ENCODE results near the gene VPS13C.

VPS13C gene

GRCh38 chr15:61811952-61812351 is 248.3 kb downstream of the VPS13C start:
- Histone ChIP-seq H3K27ac (no peak overlapping the region), H3K9me3 (ENCODE audit: severe bottlenecking) (no peaks in the 10 kb centered on the region), H3K36me3 (no peaks in the 10 kb centered on the region), H3K27me3 (ENCODE audit: insufficient read depth, low read depth, severe bottlenecking) (no peaks in the 10 kb centered on the region), H3K4me3 (ENCODE audit: low read depth, low read length) (no peak overlapping the region)
- no peak for TF ChIP-seq CTCF (IDR thresholded peaks at IDR 0.05; ENCODE audit: low read depth, low read length)
- DNase-seq: no peak

DNA sequence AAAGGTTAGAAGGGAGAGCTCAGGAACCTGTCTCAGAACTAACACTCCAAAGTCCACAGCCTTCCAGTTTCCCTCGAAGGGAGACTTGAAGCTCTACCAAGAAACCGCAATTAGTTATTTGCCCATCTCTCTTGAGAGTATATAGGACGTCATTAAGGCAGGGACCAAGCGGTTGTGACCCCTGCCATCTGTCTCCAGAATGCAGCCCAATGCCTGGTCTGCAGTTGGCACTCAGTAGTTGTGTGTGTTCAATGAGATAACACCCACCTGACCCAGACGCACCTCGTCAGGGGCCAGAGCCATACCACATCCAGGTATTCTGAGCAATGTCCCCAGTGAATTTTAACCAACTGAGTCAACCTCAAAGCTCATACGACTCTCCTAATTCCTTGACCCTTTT is 251.0 kb downstream of the VPS13C start:
- H3K27me3 ChIP-seq (ENCODE audit: insufficient read depth, low read depth, severe bottlenecking): no peaks in the 10 kb centered on the region

DNA sequence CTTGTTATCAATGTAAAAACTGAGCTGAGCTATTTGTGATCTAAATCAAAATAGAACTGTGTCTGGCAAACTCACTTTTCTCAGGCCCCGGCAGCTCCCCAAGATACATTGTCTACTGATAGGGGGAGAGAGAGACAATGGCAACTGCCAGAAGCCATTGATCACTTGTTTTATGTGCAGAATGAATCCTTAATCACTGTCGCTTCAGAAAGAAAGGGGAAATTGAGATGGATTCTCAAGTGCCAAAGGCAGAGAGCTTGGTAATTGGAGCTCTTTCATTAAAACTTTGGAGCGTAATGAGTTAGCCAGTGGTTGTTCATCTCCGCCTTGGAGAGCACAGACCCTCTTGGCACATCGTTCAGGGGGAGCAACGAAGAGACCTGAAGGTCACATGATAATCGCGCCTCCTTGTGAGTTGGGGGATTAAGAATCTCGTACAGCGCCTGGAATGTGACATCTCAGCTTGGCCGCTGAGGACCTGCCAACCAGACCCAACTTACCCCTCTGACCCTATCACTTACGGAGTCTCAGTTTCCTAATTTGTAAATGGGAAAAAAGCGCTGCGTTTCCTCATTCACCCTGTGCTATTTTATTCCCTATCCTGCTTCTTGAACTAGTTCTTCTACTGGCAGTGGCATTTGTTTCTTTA is 252.8 kb downstream of the VPS13C start:
- DNase-seq: no peak
- no peak for TF ChIP-seq CTCF (IDR thresholded peaks at IDR 0.05; ENCODE audit: low read depth, low read length)
- Histone ChIP-seq H3K27ac (no peak overlapping the region), H3K27me3 (ENCODE audit: insufficient read depth, low read depth, severe bottlenecking) (no peaks in the 10 kb centered on the region), H3K9me3 (ENCODE audit: severe bottlenecking) (no peaks in the 10 kb centered on the region), H3K36me3 (no peaks in the 10 kb centered on the region), H3K4me3 (ENCODE audit: low read depth, low read length) (no peak overlapping the region)

More for the DNA sequence above, 251.0 kb downstream of the VPS13C start:
- no peaks in the 10 kb centered on the region for H3K36me3 ChIP-seq
- H3K4me3 ChIP-seq (ENCODE audit: low read depth, low read length): no peak overlapping the region
- H3K27ac ChIP-seq: no peak overlapping the region
- DNase-seq: no peak
- H3K9me3 ChIP-seq (ENCODE audit: severe bottlenecking): no peaks in the 10 kb centered on the region
- TF ChIP-seq CTCF (IDR thresholded peaks at IDR 0.05; ENCODE audit: low read depth, low read length): no peak

All from WERI-Rb-1 (cell line).